HEK293 (cell line): Measurements from ENCODE around the gene TXNDC9.
"Not testable (repeated sequence)": the region's sequence is repeated elsewhere in the genome, so short reads cannot be mapped to it uniquely, and the experiment has no call there.

Experiments used
- CTCF ChIA-PET: fragments of 350-600 bp; formaldehyde crosslinking; extraction: SDS; loops from one replicate; lab custom pipeline; 2021; ENCODE audit warnings: antibody characterized with exemption; lab: Yijun Ruan, JAX
- POLR2A ChIA-PET: fragments of 300-600 bp; formaldehyde crosslinking; extraction: SDS; loops from one replicate; lab custom pipeline; 2020; ENCODE audit warnings: antibody characterized with exemption, inconsistent platforms; lab: Yijun Ruan, JAX
- H3K27ac ChIP-seq: fragments of 200-500 bp; sonication (Bioruptor generic); 2 replicates; pipeline ENCODE4 v1.5.1; 2014; ENCODE audit warnings: low read depth, low read length, control low read depth, inconsistent platforms; ENCODE audit errors: extremely low read depth
- H3K36me3 ChIP-seq, 2 experiments: fragments of 200-500 bp in 1 of 2; sonication (Bioruptor generic) in 1 of 2; 1 replicate in 1 of 2; 2 replicates in 1 of 2; pipeline ENCODE4 v1.5.1; 2014 to 2017; ENCODE audit warnings: inconsistent platforms in 2 of 2, low read length in 2 of 2; ENCODE audit not compliant: control insufficient read depth in 2 of 2, insufficient read depth in 1 of 2
- H3K4me1 ChIP-seq: fragments of 200-500 bp; sonication (Bioruptor generic); 2 replicates; pipeline ENCODE4 v1.5.1; 2014; ENCODE audit warnings: mild to moderate bottlenecking, low read length, inconsistent platforms; ENCODE audit not compliant: control insufficient read depth, insufficient read depth
- H3K4me3 ChIP-seq: 2 replicates; pipeline ENCODE4 v1.5.1; 2011; ENCODE audit warnings: low read depth, mild to moderate bottlenecking, control low read depth, low read length, moderate library complexity
- H3K9me3 ChIP-seq: fragments of 200-500 bp; sonication (Bioruptor generic); 2 replicates; pipeline ENCODE4 v1.5.1; 2014; ENCODE audit warnings: low read depth, low read length, inconsistent platforms; ENCODE audit not compliant: control insufficient read depth, insufficient read depth
- EGR2 ChIP-seq: fragments of 450-650 bp; formaldehyde crosslinking; IDR thresholded peaks from 2 replicates; pipeline ENCODE4 v1.5.1; 2016; ENCODE audit warnings: low read depth, missing biosample characterization, missing genetic modification characterization
- GFI1B ChIP-seq: fragments of 450-650 bp; formaldehyde crosslinking; IDR thresholded peaks from 2 replicates; pipeline ENCODE4 v1.5.1; 2016; ENCODE audit warnings: missing biosample characterization, missing genetic modification characterization
- OVOL3 ChIP-seq: fragments of 450-650 bp; formaldehyde crosslinking; IDR thresholded peaks from 2 replicates; pipeline ENCODE4 v1.5.1; 2016; ENCODE audit warnings: missing biosample characterization, missing genetic modification characterization
- PRDM10 ChIP-seq: fragments of 450-650 bp; formaldehyde crosslinking; IDR thresholded peaks from 2 replicates; pipeline ENCODE4 v1.5.1; 2016; ENCODE audit warnings: missing biosample characterization, missing genetic modification characterization
- SETDB1 ChIP-seq: IDR thresholded peaks from one replicate; pipeline ENCODE4 v1.6.1; 2017; ENCODE audit warnings: mild to moderate bottlenecking, low read length, moderate library complexity, mixed read lengths; ENCODE audit not compliant: insufficient read length
- SP2 ChIP-seq: fragments of 450-650 bp; formaldehyde crosslinking; IDR thresholded peaks from 2 replicates; pipeline ENCODE4 v1.5.1; 2016; ENCODE audit warnings: missing biosample characterization, missing genetic modification characterization
- SP3 ChIP-seq: fragments of 450-650 bp; formaldehyde crosslinking; IDR thresholded peaks from 2 replicates; pipeline ENCODE4 v1.5.1; 2016; ENCODE audit warnings: missing biosample characterization, missing genetic modification characterization
- YY1 ChIP-seq: fragments of 450-650 bp; formaldehyde crosslinking; IDR thresholded peaks from 2 replicates; pipeline ENCODE4 v1.5.1; 2018; ENCODE audit warnings: missing biosample characterization, missing genetic modification characterization
- ZNF221 ChIP-seq: fragments of 450-650 bp; formaldehyde crosslinking; IDR thresholded peaks from 2 replicates; pipeline ENCODE4 v1.5.1; 2017; ENCODE audit warnings: missing biosample characterization, missing genetic modification characterization, borderline replicate concordance
- TF ChIP-seq, protein P1 (sequence below): fragments of 450-650 bp; formaldehyde crosslinking; IDR thresholded peaks from 2 replicates; pipeline ENCODE4 v1.5.1; 2016; ENCODE audit warnings: missing biosample characterization, missing genetic modification characterization

Gene TXNDC9

GRCh38 chr2:99279969-99280695, 56.0 kb downstream of the TXNDC9 start:
- no peak for TF ChIP-seq YY1
- no peak for TF ChIP-seq EGR2
- peak; percentile 88 for TF ChIP-seq SETDB1
- ChIA-PET POLR2A (interaction anchor here (0.6 kb wide), 1 partner anchor 55 kb away, joined by 3 read pairs; no protein-coding TSS in a partner anchor), CTCF (no interaction called here)
- no peaks in the 10 kb centered on the region for H3K4me1 ChIP-seq
- H3K36me3 ChIP-seq, result peaks cover 0 to 9% of the 10 kb centered on the region in 2 experiments; a peak in 1 of 3 replicates
- H3K27ac ChIP-seq, result no peak overlapping the region
- no peak overlapping the region for H3K4me3 ChIP-seq
- H3K9me3 ChIP-seq, result no peaks in the 10 kb centered on the region

GRCh38 chr2:99278793-99279291, 57.3 kb downstream of the TXNDC9 start:
- Histone ChIP-seq H3K9me3 (no peaks in the 10 kb centered on the region), H3K4me3 (no peak overlapping the region), H3K4me1 (no peaks in the 10 kb centered on the region)
- TF ChIP-seq, protein P1, sequence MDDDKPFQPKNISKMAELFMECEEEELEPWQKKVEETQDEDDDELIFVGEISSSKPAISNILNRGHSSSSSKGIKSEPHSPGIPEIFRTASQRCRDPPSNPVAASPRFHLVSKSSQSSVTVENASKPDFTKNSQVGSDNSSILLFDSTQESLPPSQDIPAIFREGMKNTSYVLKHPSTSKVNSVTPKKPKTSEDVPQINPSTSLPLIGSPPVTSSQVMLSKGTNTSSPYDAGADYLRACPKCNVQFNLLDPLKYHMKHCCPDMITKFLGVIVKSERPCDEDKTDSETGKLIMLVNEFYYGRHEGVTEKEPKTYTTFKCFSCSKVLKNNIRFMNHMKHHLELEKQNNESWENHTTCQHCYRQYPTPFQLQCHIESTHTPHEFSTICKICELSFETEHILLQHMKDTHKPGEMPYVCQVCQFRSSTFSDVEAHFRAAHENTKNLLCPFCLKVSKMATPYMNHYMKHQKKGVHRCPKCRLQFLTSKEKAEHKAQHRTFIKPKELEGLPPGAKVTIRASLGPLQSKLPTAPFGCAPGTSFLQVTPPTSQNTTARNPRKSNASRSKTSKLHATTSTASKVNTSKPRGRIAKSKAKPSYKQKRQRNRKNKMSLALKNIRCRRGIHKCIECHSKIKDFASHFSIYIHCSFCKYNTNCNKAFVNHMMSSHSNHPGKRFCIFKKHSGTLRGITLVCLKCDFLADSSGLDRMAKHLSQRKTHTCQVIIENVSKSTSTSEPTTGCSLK (tag by site-specific recombination), result no peak
- TF ChIP-seq SP2 (tag by site-specific recombination) (no peak), ZNF221 (tag by site-specific recombination) (no peak), SP3 (tag by site-specific recombination) (no peak), GFI1B (no peak), PRDM10 (tag by site-specific recombination) (peak; percentile 38), OVOL3 (tag by site-specific recombination) (0 out of 2 replicates have a peak, but pooled peaks have one; percentile 20)
- TF ChIP-seq, all 188 proteins: peak for 2
- POLR2A ChIA-PET, result interaction anchor here (0.6 kb wide), 1 partner anchor 140 kb away, joined by 3 read pairs; no protein-coding TSS in a partner anchor
- H3K27ac ChIP-seq, result no peak overlapping the region
- CTCF ChIA-PET, result interaction anchor here (0.6 kb wide), 1 partner anchor 84 kb away, joined by 3 read pairs; no protein-coding TSS in a partner anchor
- no peaks in the 10 kb centered on the region for H3K36me3 ChIP-seq

DNA sequence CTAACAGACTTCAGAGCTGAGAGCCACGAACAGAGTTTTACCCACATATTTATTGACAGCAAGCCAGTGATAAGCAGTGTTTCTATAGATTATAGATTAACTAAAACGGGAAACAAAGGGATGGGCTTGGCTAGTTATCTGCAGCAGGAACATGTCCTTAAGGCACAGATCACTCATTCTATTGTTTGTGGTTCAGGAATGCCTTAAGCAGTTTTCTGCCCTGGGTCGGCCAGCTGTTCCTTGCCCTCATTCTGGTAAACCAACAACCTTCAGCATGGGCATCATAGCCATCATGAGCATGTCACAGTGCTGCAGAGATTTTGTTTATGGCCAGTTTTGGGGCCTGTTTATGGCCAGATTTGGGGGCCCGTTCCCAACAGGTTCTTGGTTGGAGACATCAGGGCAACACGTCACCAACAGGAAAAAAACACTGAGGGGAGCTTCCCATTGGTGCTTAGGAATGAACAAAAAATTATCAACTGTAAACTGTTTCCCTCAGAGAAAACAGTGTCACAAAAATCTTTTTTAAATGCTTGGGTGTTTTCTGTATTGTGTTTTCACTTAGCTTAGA, 57.9 kb downstream of the TXNDC9 start:
- not testable (repeated sequence) for H3K27ac ChIP-seq, H3K4me3 ChIP-seq, H3K9me3 ChIP-seq, H3K36me3 ChIP-seq, H3K4me1 ChIP-seq
- ChIA-PET CTCF (interaction anchor here (0.6 kb wide), 1 partner anchor 83 kb away, joined by 3 read pairs; no protein-coding TSS in a partner anchor), POLR2A (interaction anchor here (0.6 kb wide), 1 partner anchor 140 kb away, joined by 3 read pairs; no protein-coding TSS in a partner anchor)
